HG03175 (cell line): ENCODE results near the gene LEFTY2.
"Not testable (repeated sequence)": the region's sequence is repeated elsewhere in the genome, so short reads cannot be mapped to it uniquely, and the experiment has no call there.

Experiments used
- ATAC-seq: cut with Tn5 transposase; IDR thresholded peaks from one replicate; pipeline ENCODE4 v1.9.1; 2021; ENCODE audit warnings: mild to moderate bottlenecking, moderate library complexity; ENCODE audit not compliant: unreplicated experiment

LEFTY2 gene

GRCh38 chr1:225941187-225941941, at the start of gene LEFTY2:
LEFTY2 (minus strand) TSS chr1:225941220; CDS start chr1:225941140, 80 bp downstream.
- no peak for ATAC-seq

- no peak for ATAC-seq
Observed at GRCh38 chr1:225987491-225988316, 46.7 kb upstream of the LEFTY2 start.

GRCh38 chr1:225981714-225982113, 40.7 kb upstream of the LEFTY2 start:
- ATAC-seq: no peak

GRCh38 chr1:225980005-225980836, 39.2 kb upstream of the LEFTY2 start:
- ATAC-seq: no peak

- ATAC-seq: no peak
Observed at GRCh38 chr1:225979421-225979820, 38.4 kb upstream of the LEFTY2 start.

- ATAC-seq: peak; percentile 78
Observed at GRCh38 chr1:225977937-225978748, 37.1 kb upstream of the LEFTY2 start.

GRCh38 chr1:225975146-225975545, 34.1 kb upstream of the LEFTY2 start:
- not testable (repeated sequence) for ATAC-seq

- ATAC-seq: no peak
Observed at GRCh38 chr1:225974454-225974853, 33.4 kb upstream of the LEFTY2 start.

- no peak for ATAC-seq
Observed at GRCh38 chr1:225973158-225973557, 32.1 kb upstream of the LEFTY2 start.

- ATAC-seq: no peak
Observed at GRCh38 chr1:225972344-225973152, 31.5 kb upstream of the LEFTY2 start.

GRCh38 chr1:225970592-225971157, 29.7 kb upstream of the LEFTY2 start:
- not testable (repeated sequence) for ATAC-seq

GRCh38 chr1:225969751-225970150, 28.7 kb upstream of the LEFTY2 start:
- not testable (repeated sequence) for ATAC-seq

GRCh38 chr1:225965231-225965630, 24.2 kb upstream of the LEFTY2 start:
- no peak for ATAC-seq

- no peak for ATAC-seq
Observed at GRCh38 chr1:225963735-225964530, 22.9 kb upstream of the LEFTY2 start.

- peak; percentile 86 for ATAC-seq
Observed at GRCh38 chr1:225962440-225962975, 21.5 kb upstream of the LEFTY2 start.

GRCh38 chr1:225961659-225962439, 20.8 kb upstream of the LEFTY2 start:
- ATAC-seq: no peak

- no peak for ATAC-seq
Observed at GRCh38 chr1:225958041-225958440, 17.0 kb upstream of the LEFTY2 start.
